Ammon's horn (tissue), 1 donor: Measurements from ENCODE around the gene CHRNA7.
"Not testable (repeated sequence)": the region's sequence is repeated elsewhere in the genome, so short reads cannot be mapped to it uniquely, and the experiment has no call there.

Experiments
- DNase-seq: peaks from one replicate; pipeline ENCODE4 v3.0.0-alpha.2; 2016; ENCODE audit warnings: low spot score

The CHRNA7 gene

GRCh38 chr15:32120577-32121383, 90.5 kb downstream of the CHRNA7 start:
- DNase-seq: no peak

GRCh38 chr15:32121384-32121695, 91.0 kb downstream of the CHRNA7 start:
- no peak for DNase-seq

GRCh38 chr15:32122013-32122412, 91.7 kb downstream of the CHRNA7 start:
- no peak for DNase-seq

GRCh38 chr15:32123473-32123872, 93.2 kb downstream of the CHRNA7 start:
- DNase-seq: no peak

GRCh38 chr15:32124726-32125125, 94.4 kb downstream of the CHRNA7 start:
- no peak for DNase-seq

GRCh38 chr15:32125595-32125994, 95.3 kb downstream of the CHRNA7 start:
- DNase-seq: no peak

- DNase-seq: no peak
Observed at GRCh38 chr15:32129815-32130214, 99.5 kb downstream of the CHRNA7 start.

GRCh38 chr15:32130823-32131222, 100.5 kb downstream of the CHRNA7 start:
- DNase-seq: no peak

- no peak for DNase-seq
Observed at GRCh38 chr15:32131803-32132202, 101.5 kb downstream of the CHRNA7 start.

- DNase-seq: no peak
Observed at GRCh38 chr15:32132859-32133258, 102.5 kb downstream of the CHRNA7 start.

GRCh38 chr15:32134842-32135241, 104.5 kb downstream of the CHRNA7 start:
- no peak for DNase-seq

- DNase-seq: no peak
Observed at GRCh38 chr15:32135335-32135734, 105.0 kb downstream of the CHRNA7 start.

- DNase-seq: not testable (repeated sequence)
Observed at GRCh38 chr15:32145512-32145911, 115.2 kb downstream of the CHRNA7 start.

GRCh38 chr15:32148833-32149555, 118.7 kb downstream of the CHRNA7 start:
- DNase-seq: no peak

GRCh38 chr15:32152574-32152973, 122.3 kb downstream of the CHRNA7 start:
- DNase-seq: no peak

- DNase-seq: not testable (repeated sequence)
Observed at GRCh38 chr15:32153868-32154623, 123.7 kb downstream of the CHRNA7 start.

GRCh38 chr15:32162143-32162542, 131.8 kb downstream of the CHRNA7 start:
- DNase-seq: not testable (repeated sequence)

GRCh38 chr15:32164065-32164464, 133.8 kb downstream of the CHRNA7 start:
- DNase-seq: not testable (repeated sequence)

GRCh38 chr15:32164747-32165146, 134.4 kb downstream of the CHRNA7 start:
- not testable (repeated sequence) for DNase-seq

GRCh38 chr15:32165775-32166174, 135.5 kb downstream of the CHRNA7 start:
- DNase-seq: not testable (repeated sequence)

- DNase-seq: not testable (repeated sequence)
Observed at GRCh38 chr15:32166270-32166669, 136.0 kb downstream of the CHRNA7 start.

GRCh38 chr15:32167913-32168312, 137.6 kb downstream of the CHRNA7 start:
- not testable (repeated sequence) for DNase-seq

- not testable (repeated sequence) for DNase-seq
Observed at GRCh38 chr15:32180579-32180978, 150.3 kb downstream of the CHRNA7 start.
